OCI-LY3 (cell line): ENCODE data around the gene PXDC1.

Experiments used
- H2AFZ ChIP-seq: fragments of 200-600, 300-600 bp; shearing (Covaris generic); 2 replicates; pipeline ENCODE4 v1.6.0; 2014; ENCODE audit warnings: antibody characterized with exemption, low read depth, low read length
- H3K27ac ChIP-seq: fragments of 200-600, 300-600 bp; sonication (generic); 2 replicates; pipeline ENCODE4 v1.5.1; 2014; ENCODE audit warnings: mild to moderate bottlenecking, low read length, moderate library complexity, mixed read lengths
- H3K27me3 ChIP-seq: fragments of 200-600, 300-600 bp; sonication (generic); 2 replicates; pipeline ENCODE4 v1.6.1; 2014; ENCODE audit warnings: low read depth, low read length, mixed read lengths
- H3K36me3 ChIP-seq: fragments of 200-600, 300-600 bp; sonication (generic); replicated peaks from 2 replicates; pipeline ENCODE3; 2014; ENCODE audit warnings: low read depth, low read length, mixed read lengths
- H3K4me1 ChIP-seq: fragments of 300-600, 200-600 bp; sonication (generic); 2 replicates; pipeline ENCODE4 v1.6.1; 2014; ENCODE audit warnings: low read length, mixed read lengths
- H3K4me2 ChIP-seq: fragments of 200-600, 300-600 bp; sonication (generic); 2 replicates; pipeline ENCODE4 v1.6.1; 2014; ENCODE audit warnings: low read length, mixed read lengths
- H3K4me3 ChIP-seq: fragments of 300-600, 200-600 bp; sonication (generic); 2 replicates; pipeline ENCODE4 v1.5.1; 2014; ENCODE audit warnings: antibody characterized with exemption, mild to moderate bottlenecking, low read length, moderate library complexity
- H3K79me2 ChIP-seq: fragments of 300-600, 200-600 bp; shearing (Covaris generic); 2 replicates; pipeline ENCODE4 v1.6.1; 2014; ENCODE audit warnings: mild to moderate bottlenecking, low read length, mixed read lengths
- H3K9ac ChIP-seq: fragments of 300-600, 200-600 bp; shearing (Covaris generic); 2 replicates; pipeline ENCODE4 v1.6.0; 2014; ENCODE audit warnings: mild to moderate bottlenecking, low read length, moderate library complexity
- H3K9me3 ChIP-seq: fragments of 200-600, 300-600 bp; shearing (Covaris generic); 2 replicates; pipeline ENCODE4 v1.6.1; 2014; ENCODE audit warnings: low read length, mixed read lengths; ENCODE audit not compliant: insufficient read depth
- H4K20me1 ChIP-seq: fragments of 200-600, 300-600 bp; sonication (generic); 2 replicates; pipeline ENCODE4 v1.6.1; 2016; ENCODE audit warnings: low read length, mixed read lengths; ENCODE audit not compliant: insufficient read depth
- CTCF ChIP-seq: fragments of 200-600, 300-600 bp; sonication (generic); IDR thresholded peaks from 2 replicates; pipeline ENCODE4 v1.5.1; 2014; ENCODE audit warnings: antibody characterized with exemption, low read length, low read depth
- EZH2phosphoT487 ChIP-seq: fragments of 200-600 bp; shearing (Covaris generic); IDR thresholded peaks from 2 replicates; pipeline ENCODE4 v1.6.1; 2018; ENCODE audit warnings: antibody characterized with exemption, mixed run types, low read depth

The PXDC1 gene

GRCh38 chr6:3731700-3732099 lies 19.8 kb downstream of the PXDC1 start:
- H4K20me1 ChIP-seq: no peaks in the 10 kb centered on the region
- TF ChIP-seq EZH2phosphoT487: no peak
- TF ChIP-seq CTCF: no peak

GRCh38 chr6:3729603-3730344 lies 21.7 kb downstream of the PXDC1 start:
- H3K27ac ChIP-seq: no peak overlapping the region

More at GRCh38 chr6:3731700-3732099, 19.8 kb downstream of the PXDC1 start:
- H3K9ac ChIP-seq: no peak overlapping the region
- no peaks in the 10 kb centered on the region for H3K9me3 ChIP-seq
- H2AFZ ChIP-seq: no peak overlapping the region
- H3K4me1 ChIP-seq: no peaks in the 10 kb centered on the region
- no peak overlapping the region for H3K4me3 ChIP-seq
- peaks cover 13% of the 10 kb centered on the region for H3K27me3 ChIP-seq
- no peaks in the 10 kb centered on the region for H3K36me3 ChIP-seq
- no peaks in the 10 kb centered on the region for H3K79me2 ChIP-seq
- H3K4me2 ChIP-seq: no peak overlapping the region
- no peak overlapping the region for H3K27ac ChIP-seq

DNA sequence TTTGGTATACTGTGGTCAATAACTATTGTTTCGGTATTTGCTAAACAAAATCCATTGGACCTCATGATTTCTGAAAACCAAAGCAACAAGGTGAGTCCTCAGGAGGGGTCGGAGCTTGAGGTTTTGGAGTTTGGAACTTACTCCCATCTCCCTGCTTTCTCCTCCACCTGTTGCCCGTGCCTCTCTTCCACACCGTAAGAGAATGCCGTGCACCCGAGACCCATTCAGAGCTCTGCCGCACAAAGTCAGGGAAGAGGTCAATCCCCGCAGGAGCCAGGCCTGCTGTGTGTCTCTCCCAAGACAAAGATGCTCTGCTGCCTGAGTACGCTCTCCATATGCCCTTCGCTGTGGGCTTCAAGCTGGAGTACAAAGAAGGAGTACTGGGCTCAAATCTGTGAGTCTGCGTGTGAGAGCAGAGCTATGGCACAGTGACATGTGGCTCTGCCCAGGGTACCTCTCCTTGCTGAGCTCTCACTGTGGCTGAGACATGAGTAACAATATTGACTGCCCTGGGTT lies 23.9 kb downstream of the PXDC1 start:
- Histone ChIP-seq H3K27ac (no peak overlapping the region), H3K4me2 (no peak overlapping the region), H2AFZ (no peak overlapping the region), H3K9me3 (no peaks in the 10 kb centered on the region), H3K27me3 (peaks cover 13% of the 10 kb centered on the region), H3K4me1 (no peaks in the 10 kb centered on the region), H3K4me3 (no peak overlapping the region), H3K36me3 (no peaks in the 10 kb centered on the region), H4K20me1 (no peaks in the 10 kb centered on the region), H3K79me2 (no peaks in the 10 kb centered on the region), H3K9ac (no peak overlapping the region)
- TF ChIP-seq EZH2phosphoT487: no peak
- no peak for TF ChIP-seq CTCF

More at GRCh38 chr6:3729603-3730344, 21.7 kb downstream of the PXDC1 start:
- Histone ChIP-seq H3K36me3 (no peaks in the 10 kb centered on the region), H4K20me1 (no peaks in the 10 kb centered on the region), H3K9me3 (no peaks in the 10 kb centered on the region), H3K79me2 (no peaks in the 10 kb centered on the region), H2AFZ (no peak overlapping the region), H3K9ac (no peak overlapping the region), H3K4me1 (no peaks in the 10 kb centered on the region), H3K4me3 (no peak overlapping the region), H3K27me3 (peaks cover 13% of the 10 kb centered on the region), H3K4me2 (no peak overlapping the region)
- TF ChIP-seq CTCF (no peak), EZH2phosphoT487 (no peak)

- no peaks in the 10 kb centered on the region for H3K4me1 ChIP-seq
- H2AFZ ChIP-seq: no peak overlapping the region
- no peaks in the 10 kb centered on the region for H3K9me3 ChIP-seq
- no peaks in the 10 kb centered on the region for H4K20me1 ChIP-seq
- no peaks in the 10 kb centered on the region for H3K79me2 ChIP-seq
- TF ChIP-seq EZH2phosphoT487 (no peak), CTCF (no peak)
- no peak overlapping the region for H3K4me2 ChIP-seq
- H3K4me3 ChIP-seq: no peak overlapping the region
- no peak overlapping the region for H3K9ac ChIP-seq
- H3K27me3 ChIP-seq: peaks cover 13% of the 10 kb centered on the region
- no peaks in the 10 kb centered on the region for H3K36me3 ChIP-seq
- H3K27ac ChIP-seq: no peak overlapping the region
These were observed 24.5 kb downstream of the PXDC1 start for GRCh38 chr6:3727036-3727435.
